K562 (cell line): ENCODE results near the gene STPG4. TPM values are rescaled to one million over a fixed set of nuclear protein-coding genes. Genes with fewer than 3 reads are reported as not detected.

Experiments
- ATAC-seq: fragments of 200-7000 bp; cut with Tn5 transposase; 3 replicates; pipeline ENCODE4 v1.9.1; 2020; ENCODE audit warnings: moderate library complexity
- BruUV-seq: library from RNA; stranded (reverse); fragments of 400-500 nt; replicated peaks from 2 replicates; lab custom pipeline; 2021; lab: Mats Ljungman, UMichigan
- CTCF ChIA-PET: fragments of 300-600 bp; formaldehyde crosslinking; extraction: SDS; loops from one replicate; lab custom pipeline; 2021; ENCODE audit warnings: low intra/inter-chr PET ratio; lab: Yijun Ruan, JAX
- POLR2A ChIA-PET: fragments of 300-600, 350-650 bp; sonication (Branson Sonifier 250); formaldehyde crosslinking; extraction: SDS; loops from one replicate; lab custom pipeline; 2021; ENCODE audit warnings: antibody characterized with exemption, inconsistent platforms; lab: Yijun Ruan, JAX
- DNase-seq, 4 experiments: peaks; one replicate each; pipeline versions ENCODE4 v3.0.0 to v3.0.0-alpha.2; 2011 to 2018; ENCODE audit warnings: low spot score in 3 of 4, mixed read lengths in 3 of 4; ENCODE audit errors: extremely low read depth in 1 of 4
- FAIRE-seq: peaks from 2 replicates; lab custom pipeline; 2011; peaks lifted over from hg19 to GRCh38; lab: Jason Lieb, UNC
- H2AFZ ChIP-seq: 2 replicates; pipeline ENCODE4 v1.6.0; 2011; ENCODE audit warnings: low read depth, low read length, control low read depth, inconsistent platforms
- H3K27ac ChIP-seq: fragments of 200-600 bp; 3 replicates; pipeline ENCODE4 v1.8.0; 2011; ENCODE audit warnings: low read depth, mild to moderate bottlenecking, control low read depth, inconsistent platforms, low read length, moderate library complexity, mixed read lengths; ENCODE audit errors: extremely low read depth
- H3K27me3 ChIP-seq, 2 experiments: fragments of 300-600 bp in 1 of 2; 2 replicates in 1 of 2; 3 replicates in 1 of 2; pipeline versions ENCODE4 v1.6.0 to v1.8.0; 2011; ENCODE audit warnings: inconsistent platforms in 2 of 2, low read length in 2 of 2, mild to moderate bottlenecking in 1 of 2, mixed read lengths in 1 of 2, moderate library complexity in 1 of 2; ENCODE audit not compliant: control insufficient read depth in 2 of 2, insufficient read depth in 2 of 2
- H3K36me3 ChIP-seq: fragments of 300-600 bp; 3 replicates; pipeline ENCODE4 v1.8.0; 2011; ENCODE audit warnings: mild to moderate bottlenecking, low read length, inconsistent platforms; ENCODE audit not compliant: control insufficient read depth, insufficient read depth
- H3K4me1 ChIP-seq, 2 experiments: fragments of 200-600 bp in 1 of 2; replicated peaks in 1 of 2; 2 replicates in 1 of 2; 3 replicates in 1 of 2; pipeline versions ENCODE4 v1.5.1 to v1.8.0; 2011; ENCODE audit warnings: inconsistent platforms in 2 of 2, low read length in 2 of 2, mild to moderate bottlenecking in 1 of 2, mixed read lengths in 1 of 2, moderate library complexity in 1 of 2; ENCODE audit not compliant: control insufficient read depth in 2 of 2, insufficient read depth in 2 of 2
- H3K4me2 ChIP-seq: 2 replicates; pipeline ENCODE4 v1.6.1; 2011; ENCODE audit warnings: low read length, control low read depth, inconsistent platforms, mixed read lengths; ENCODE audit not compliant: insufficient read depth
- H3K4me3 ChIP-seq: fragments of 200-600 bp; sonication (generic), shearing (Covaris generic); 2 replicates; pipeline ENCODE4 v1.5.1; 2016; ENCODE audit warnings: control low read depth, inconsistent platforms
- H3K79me2 ChIP-seq: fragments of 200-600 bp; 3 replicates; pipeline ENCODE4 v1.8.0; 2011; ENCODE audit warnings: low read length, inconsistent platforms; ENCODE audit not compliant: control insufficient read depth, insufficient read depth
- H3K9ac ChIP-seq, 2 experiments: 2 replicates each; pipeline versions ENCODE4 v1.6.0 to v1.6.1; 2011; ENCODE audit warnings: low read depth in 2 of 2, low read length in 2 of 2, control low read depth in 1 of 2, inconsistent platforms in 1 of 2, mild to moderate bottlenecking in 1 of 2, mixed read lengths in 1 of 2; ENCODE audit not compliant: insufficient read depth in 1 of 2
- H3K9me1 ChIP-seq: one replicate; pipeline ENCODE4 v1.6.0; 2011; ENCODE audit warnings: inconsistent platforms, mild to moderate bottlenecking, low read length, moderate library complexity; ENCODE audit not compliant: control insufficient read depth, insufficient read depth
- H3K9me3 ChIP-seq: replicated peaks from 2 replicates; pipeline ENCODE4 v1.5.1; 2011; ENCODE audit warnings: low read depth, low read length, inconsistent platforms; ENCODE audit not compliant: control insufficient read depth, insufficient read depth
- H4K20me1 ChIP-seq: replicated peaks from 2 replicates; pipeline ENCODE4 v1.6.1; 2011; ENCODE audit warnings: low read length, inconsistent platforms, mixed read lengths; ENCODE audit not compliant: control insufficient read depth, insufficient read depth
- NFYB ChIP-seq: IDR thresholded peaks from 2 replicates; pipeline ENCODE4 v1.6.1; 2011; ENCODE audit warnings: mild to moderate bottlenecking, moderate library complexity; ENCODE audit not compliant: insufficient read length; ENCODE audit errors: extremely low read depth
- POLR2A ChIP-seq: fragments of 450-650 bp; conservative IDR thresholded peaks from 2 replicates; pipeline ENCODE4 v1.6.1; 2016
- ZSCAN32 ChIP-seq: fragments of 450-650 bp; formaldehyde crosslinking; IDR thresholded peaks from 2 replicates; pipeline ENCODE4 v1.4.0; 2020; ENCODE audit warnings: mild to moderate bottlenecking, moderate library complexity
- WGBS: fragments of 100-300 bp; shearing (Covaris generic); methylation state at CpG from one replicate; pipeline ENCODE4 v1.1.6; 2016; ENCODE audit warnings: low coverage, mixed read lengths; ENCODE audit not compliant: insufficient coverage; ENCODE audit errors: missing lambda C conversion rate; 5-methylcytosine and 5-hydroxymethylcytosine counted together
- in situ Hi-C: fragments of 300-500 bp; cut with MboI; formaldehyde crosslinking; loops from 4 replicates; pipeline ENCODE4 v1.15.0; 2018; ENCODE audit warnings: inconsistent platforms, mixed read lengths
- intact Hi-C: fragments of 100-400 bp; cut with micrococcal nuclease; formaldehyde crosslinking; loops from 2 replicates; pipeline ENCODE4 v1.14.2; 2022
- polyA plus RNA-seq, 8 experiments: library from polyadenylated mRNA; depleted of rRNA in 4 of 8; stranded (reverse) in 5 of 8; unstranded in 3 of 8; fragments of >200 nt; fragmentation: Nextera tagmentation in 2 of 8; fragmentation: Illumina TruSeq in 1 of 8; extraction: Ambion mirVana in 2 of 8; extraction: Trizol in 1 of 8; gene quantifications; 2 replicates each; pipeline versions ENCODE4 v1.2.1 to v1.2.3, GENCODE V29; 2011 to 2014; ENCODE audit warnings: inconsistent platforms in 1 of 8, missing spikeins in 1 of 8
- total RNA-seq, 7 experiments: library from RNA; depleted of rRNA in 6 of 7; stranded (reverse); fragments of >200 nt in 6 of 7; fragmentation: Illumina TruSeq in 2 of 7; extraction: Trizol in 2 of 7; gene quantifications; 2 replicates each; pipeline versions ENCODE4 v1.2.1 to v1.2.3, GENCODE V29; 2011 to 2021; ENCODE audit warnings: low replicate concordance in 1 of 7
- TF ChIP-seq, protein P1 (sequence below): fragments of 450-650 bp; formaldehyde crosslinking; conservative IDR thresholded peaks from 2 replicates; pipeline ENCODE4 v1.4.0; 2022; ENCODE audit warnings: mild to moderate bottlenecking, missing genetic modification characterization

STPG4 gene
- total and polyA plus RNA-seq, 9 of the 15 experiments (the other 6 are each of a cell fraction or from before 2014, with no cell fraction given), result 0.10 to 0.68 (median 0.22) TPM; not detected in 6

DNA sequence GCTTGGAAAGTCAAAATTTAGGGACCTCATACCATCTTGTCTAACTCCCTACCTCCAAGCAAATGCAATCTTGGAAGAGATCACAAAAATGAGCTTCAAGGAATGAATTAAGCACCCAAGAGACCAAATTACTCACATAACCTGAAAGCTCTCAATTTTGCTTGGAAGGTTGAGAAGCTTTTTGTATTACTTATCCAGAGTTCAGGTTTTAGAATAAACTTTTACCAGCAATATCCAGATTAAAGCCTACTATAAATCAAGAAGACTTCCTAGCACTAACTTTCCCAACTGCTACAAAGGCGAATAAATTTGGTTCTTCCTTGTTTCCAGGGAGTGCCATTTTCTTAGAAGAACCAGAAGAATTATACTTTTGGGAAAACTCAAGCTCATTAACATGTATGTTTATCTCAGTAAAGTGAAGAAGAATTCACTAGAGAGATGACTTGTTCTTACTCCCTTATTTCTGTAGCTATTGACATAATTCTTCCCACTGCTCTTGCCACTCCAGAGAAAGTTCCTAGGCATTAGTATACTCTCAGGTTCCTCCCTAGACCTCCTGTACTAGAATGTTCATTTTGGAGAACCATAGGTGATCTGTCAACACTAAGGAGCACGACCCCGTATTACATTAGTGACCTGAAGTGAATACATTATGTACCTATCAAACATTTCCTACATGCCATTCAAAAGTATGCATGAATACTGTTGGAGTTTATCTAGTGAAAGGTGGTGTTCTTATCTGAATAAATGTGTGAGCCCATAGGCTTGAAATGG, 18.0 kb upstream of the STPG4 start:
- CTCF ChIA-PET, result no interaction called here
- WGBS, result 10% methylated on average over 3 of the region's 3 CpGs
- peaks cover 60% of the 10 kb centered on the region for H3K36me3 ChIP-seq
- peaks cover 84% of the 10 kb centered on the region for H3K79me2 ChIP-seq
- FAIRE-seq, result no peak
- H3K9ac ChIP-seq, result peak overlapping the region in 1 of 2 experiments; percentile 48; a peak in 2 of 4 replicates
- H3K9me1 ChIP-seq, result no peaks in the 10 kb centered on the region
- in situ Hi-C loops, result no loop called here
- POLR2A ChIA-PET, result interaction anchor here (0.9 to 1.9 kb wide), 8 partner anchors 9 to 162 kb away, joined by 3 to 10 read pairs (median 4); partner anchors contain the start of gene STPG4
- no peak overlapping the region for H2AFZ ChIP-seq
- DNase-seq, result no peak
- H3K27me3 ChIP-seq, result no peaks in the 10 kb centered on the region
- TSS peak; percentile 21 for BruUV-seq
- TF ChIP-seq POLR2A, result 0 out of 2 replicates have a peak, but pooled peaks have one; percentile 27
- no peak for TF ChIP-seq ZSCAN32 (CRISPR knock-in tag)
- TF ChIP-seq, protein P1, sequence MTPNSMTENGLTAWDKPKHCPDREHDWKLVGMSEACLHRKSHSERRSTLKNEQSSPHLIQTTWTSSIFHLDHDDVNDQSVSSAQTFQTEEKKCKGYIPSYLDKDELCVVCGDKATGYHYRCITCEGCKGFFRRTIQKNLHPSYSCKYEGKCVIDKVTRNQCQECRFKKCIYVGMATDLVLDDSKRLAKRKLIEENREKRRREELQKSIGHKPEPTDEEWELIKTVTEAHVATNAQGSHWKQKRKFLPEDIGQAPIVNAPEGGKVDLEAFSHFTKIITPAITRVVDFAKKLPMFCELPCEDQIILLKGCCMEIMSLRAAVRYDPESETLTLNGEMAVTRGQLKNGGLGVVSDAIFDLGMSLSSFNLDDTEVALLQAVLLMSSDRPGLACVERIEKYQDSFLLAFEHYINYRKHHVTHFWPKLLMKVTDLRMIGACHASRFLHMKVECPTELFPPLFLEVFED (CRISPR knock-in tag), result no peak
- TF ChIP-seq NFYB, result no peak
- H3K9me3 ChIP-seq, result no peaks in the 10 kb centered on the region
- H3K4me1 ChIP-seq, result peaks cover 7 to 30% of the 10 kb centered on the region in 2 experiments; a peak in 4 of 5 replicates
- peak overlapping the region; percentile 78 for H3K4me3 ChIP-seq
- intact Hi-C loops, result no loop called here
- peak overlapping the region; percentile 70 for H3K4me2 ChIP-seq
- no peak for ATAC-seq
- peak overlapping the region; percentile 34; the same call in 1 of the 3 replicates for H3K27ac ChIP-seq
- H4K20me1 ChIP-seq, result peaks cover 67% of the 10 kb centered on the region
